Measurements from ENCODE around the gene RNF13. TPM values are rescaled to one million over a fixed set of nuclear protein-coding genes. Genes with fewer than 3 reads are reported as not detected.

RNF13 gene
- total RNA-seq, 1 donor from 2014 or later = 66.0 TPM

- H3K4me1 ChIP-seq = no peaks in the 10 kb centered on the region
- intact Hi-C loops (cut with DNase I) = no loop called here
- TF ChIP-seq POLR2A (IDR thresholded peaks at IDR 0.05) (no peak), POLR2AphosphoS5 (IDR thresholded peaks at IDR 0.05; ENCODE audit: insufficient read depth in 1 of 2, low read depth in 1 of 2) (no peak)
- TF ChIP-seq, protein P1, sequence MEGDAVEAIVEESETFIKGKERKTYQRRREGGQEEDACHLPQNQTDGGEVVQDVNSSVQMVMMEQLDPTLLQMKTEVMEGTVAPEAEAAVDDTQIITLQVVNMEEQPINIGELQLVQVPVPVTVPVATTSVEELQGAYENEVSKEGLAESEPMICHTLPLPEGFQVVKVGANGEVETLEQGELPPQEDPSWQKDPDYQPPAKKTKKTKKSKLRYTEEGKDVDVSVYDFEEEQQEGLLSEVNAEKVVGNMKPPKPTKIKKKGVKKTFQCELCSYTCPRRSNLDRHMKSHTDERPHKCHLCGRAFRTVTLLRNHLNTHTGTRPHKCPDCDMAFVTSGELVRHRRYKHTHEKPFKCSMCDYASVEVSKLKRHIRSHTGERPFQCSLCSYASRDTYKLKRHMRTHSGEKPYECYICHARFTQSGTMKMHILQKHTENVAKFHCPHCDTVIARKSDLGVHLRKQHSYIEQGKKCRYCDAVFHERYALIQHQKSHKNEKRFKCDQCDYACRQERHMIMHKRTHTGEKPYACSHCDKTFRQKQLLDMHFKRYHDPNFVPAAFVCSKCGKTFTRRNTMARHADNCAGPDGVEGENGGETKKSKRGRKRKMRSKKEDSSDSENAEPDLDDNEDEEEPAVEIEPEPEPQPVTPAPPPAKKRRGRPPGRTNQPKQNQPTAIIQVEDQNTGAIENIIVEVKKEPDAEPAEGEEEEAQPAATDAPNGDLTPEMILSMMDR (IDR thresholded peaks at IDR 0.05) = no peak
- no peaks in the 10 kb centered on the region for H3K27me3 ChIP-seq
- no peaks in the 10 kb centered on the region for H3K36me3 ChIP-seq
- H3K9me3 ChIP-seq = no peaks in the 10 kb centered on the region
- H3K27ac ChIP-seq = no peak overlapping the region
- H3K4me3 ChIP-seq = no peak overlapping the region
- DNase-seq (ENCODE audit: extremely low spot score in 2 of 2) = no peak
These were observed 45.3 kb upstream of the RNF13 start for GRCh38 chr3:149767720-149768119.

- no peak for TF ChIP-seq POLR2A (IDR thresholded peaks at IDR 0.05)
- TF ChIP-seq, protein P1 (IDR thresholded peaks at IDR 0.05) = no peak
- no peak for TF ChIP-seq POLR2AphosphoS5 (IDR thresholded peaks at IDR 0.05; ENCODE audit: insufficient read depth in 1 of 2, low read depth in 1 of 2)
- Histone ChIP-seq H3K4me1 (no peaks in the 10 kb centered on the region), H3K36me3 (no peaks in the 10 kb centered on the region), H3K27me3 (no peaks in the 10 kb centered on the region), H3K4me3 (no peak overlapping the region), H3K9me3 (no peaks in the 10 kb centered on the region), H3K27ac (no peak overlapping the region)
- DNase-seq (ENCODE audit: extremely low spot score in 2 of 2) = no peak
- intact Hi-C loops (cut with DNase I) = no loop called here
These were observed 44.3 kb upstream of the RNF13 start for GRCh38 chr3:149768704-149769103.

DNA sequence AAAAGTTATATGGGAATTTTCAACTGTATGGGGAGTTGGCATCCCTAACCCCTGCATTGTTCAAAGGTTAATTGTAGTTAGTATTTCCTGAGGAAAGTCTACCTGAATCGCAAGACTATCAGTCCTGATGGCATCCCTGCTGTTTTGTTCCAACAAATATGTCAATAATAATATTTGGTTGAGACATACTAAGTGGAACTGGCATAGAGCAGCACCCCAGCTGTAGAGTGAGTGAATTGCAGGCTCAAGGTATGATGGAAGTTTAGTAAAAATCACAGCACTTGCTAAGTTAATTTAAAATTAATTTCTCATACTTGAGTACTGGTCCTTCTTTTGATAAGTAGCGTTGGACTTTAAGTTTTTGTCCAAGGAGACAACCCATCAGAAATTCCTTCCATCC, 42.8 kb upstream of the RNF13 start:
- Histone ChIP-seq H3K36me3 (no peaks in the 10 kb centered on the region), H3K27ac (no peak overlapping the region), H3K27me3 (no peaks in the 10 kb centered on the region), H3K4me3 (no peak overlapping the region), H3K9me3 (no peaks in the 10 kb centered on the region), H3K4me1 (no peaks in the 10 kb centered on the region)
- no peak for DNase-seq (ENCODE audit: extremely low spot score in 2 of 2)
- intact Hi-C loops (cut with DNase I) = loop anchor here (10.0 kb wide), 1 partner anchor 275 kb away; no protein-coding TSS in a partner anchor
- TF ChIP-seq, protein P1 (IDR thresholded peaks at IDR 0.05) = no peak
- TF ChIP-seq POLR2A (IDR thresholded peaks at IDR 0.05) (no peak), POLR2AphosphoS5 (IDR thresholded peaks at IDR 0.05; ENCODE audit: insufficient read depth in 1 of 2, low read depth in 1 of 2) (no peak)

DNA sequence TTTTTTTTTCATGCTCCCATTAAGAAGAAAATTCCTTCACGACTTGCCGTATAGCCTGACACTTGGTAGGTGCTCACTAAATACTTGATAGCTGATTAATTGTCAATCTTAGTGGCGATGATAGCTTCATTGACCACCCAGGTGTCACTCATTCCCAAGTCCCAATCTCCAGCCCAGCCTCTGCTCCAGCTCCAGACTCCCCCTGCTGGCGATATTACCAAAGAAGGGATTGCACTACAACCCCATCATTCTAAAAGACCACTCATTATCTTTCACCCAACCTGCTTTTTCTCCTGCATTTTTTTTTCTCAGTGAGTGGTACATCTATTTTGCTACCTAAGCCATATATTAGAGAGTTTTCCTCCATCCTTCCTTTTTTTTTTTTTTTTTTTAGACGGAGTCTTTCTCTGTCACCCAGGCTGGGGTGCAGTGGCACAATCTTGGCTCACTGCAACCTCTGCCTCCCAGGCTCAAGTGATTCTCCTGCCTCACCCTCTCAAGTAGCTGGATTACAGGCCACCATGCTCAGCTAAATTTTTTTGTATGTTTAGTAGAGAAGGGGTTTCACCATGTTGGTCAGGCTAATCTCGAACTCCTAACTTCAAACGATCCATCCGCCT, 41.3 kb upstream of the RNF13 start:
- Histone ChIP-seq H3K27ac (no peak overlapping the region), H3K4me1 (no peaks in the 10 kb centered on the region), H3K4me3 (no peak overlapping the region), H3K27me3 (no peaks in the 10 kb centered on the region), H3K9me3 (no peaks in the 10 kb centered on the region), H3K36me3 (no peaks in the 10 kb centered on the region)
- TF ChIP-seq POLR2A (IDR thresholded peaks at IDR 0.05) = no peak
- TF ChIP-seq, protein P1 (IDR thresholded peaks at IDR 0.05) = peak; percentile 44 to 66 (median 59)
- intact Hi-C loops (cut with DNase I) = loop anchor here (10.0 kb wide), 1 partner anchor 277 kb away; no protein-coding TSS in a partner anchor
- DNase-seq (ENCODE audit: extremely low spot score in 2 of 2) = no peak

GRCh38 chr3:149772861-149773260, 40.2 kb upstream of the RNF13 start:
- Histone ChIP-seq H3K4me3 (no peak overlapping the region), H3K27me3 (no peaks in the 10 kb centered on the region), H3K4me1 (no peaks in the 10 kb centered on the region), H3K36me3 (no peaks in the 10 kb centered on the region), H3K27ac (no peak overlapping the region), H3K9me3 (no peaks in the 10 kb centered on the region)
- TF ChIP-seq POLR2A (IDR thresholded peaks at IDR 0.05) (no peak), POLR2AphosphoS5 (IDR thresholded peaks at IDR 0.05; ENCODE audit: insufficient read depth in 1 of 2, low read depth in 1 of 2) (no peak)
- TF ChIP-seq, protein P1 (IDR thresholded peaks at IDR 0.05) = no peak
- no peak for DNase-seq (ENCODE audit: extremely low spot score in 2 of 2)
- intact Hi-C loops (cut with DNase I) = loop anchor here (10.0 kb wide), 1 partner anchor 278 kb away; no protein-coding TSS in a partner anchor

Data from vagina (tissue), 2 donors.